ENCODE results near the gene IKZF1.

Gene IKZF1

GRCh38 chr7:50346545-50347497 lies 42.3 kb downstream of the IKZF1 start:
- no peaks in the 10 kb centered on the region for H3K27me3 ChIP-seq (ENCODE audit: insufficient read depth, low read depth)
- no peaks in the 10 kb centered on the region for H4K20me1 ChIP-seq (ENCODE audit: insufficient read depth)
- no peak for TF ChIP-seq CTCF (conservative IDR thresholded peaks at IDR 0.05; ENCODE audit: low read depth, low read length)
- no peak overlapping the region for H2AFZ ChIP-seq (ENCODE audit: low read depth)
- peaks cover 13% of the 10 kb centered on the region for H3K4me1 ChIP-seq (ENCODE audit: low read depth, poor library complexity, severe bottlenecking)
- no peaks in the 10 kb centered on the region for H3K36me3 ChIP-seq (ENCODE audit: insufficient read depth)
- no peak overlapping the region for H3K9ac ChIP-seq
- peaks cover 4% of the 10 kb centered on the region; the same call in 1 of the 2 replicates for H3K79me2 ChIP-seq (ENCODE audit: insufficient read depth, low read depth)
- no peak overlapping the region for H3K4me3 ChIP-seq (IDR thresholded peaks at IDR 0.05; ENCODE audit: insufficient read depth, low read depth, low read length)
- no peak overlapping the region for H3K4me2 ChIP-seq
- no peak overlapping the region for H3K27ac ChIP-seq

- no peaks in the 10 kb centered on the region for H3K36me3 ChIP-seq (ENCODE audit: insufficient read depth)
- TF ChIP-seq CTCF (conservative IDR thresholded peaks at IDR 0.05; ENCODE audit: low read depth, low read length) = no peak
These were observed 43.2 kb downstream of the IKZF1 start for GRCh38 chr7:50347693-50348092.

GRCh38 chr7:50348469-50349162 lies 44.1 kb downstream of the IKZF1 start:
- no peaks in the 10 kb centered on the region for H3K27me3 ChIP-seq (ENCODE audit: insufficient read depth, low read depth)
- H3K36me3 ChIP-seq (ENCODE audit: insufficient read depth) = no peaks in the 10 kb centered on the region
- H3K4me1 ChIP-seq (ENCODE audit: low read depth, poor library complexity, severe bottlenecking) = peaks cover 26% of the 10 kb centered on the region
- H3K4me2 ChIP-seq = no peak overlapping the region
- H3K4me3 ChIP-seq (IDR thresholded peaks at IDR 0.05; ENCODE audit: insufficient read depth, low read depth, low read length) = no peak overlapping the region
- no peak overlapping the region for H3K27ac ChIP-seq
- H3K79me2 ChIP-seq (ENCODE audit: insufficient read depth, low read depth) = peaks cover 4% of the 10 kb centered on the region; the same call in 1 of the 2 replicates
- no peak overlapping the region for H3K9ac ChIP-seq
- TF ChIP-seq CTCF (conservative IDR thresholded peaks at IDR 0.05; ENCODE audit: low read depth, low read length) = no peak
- no peak overlapping the region for H2AFZ ChIP-seq (ENCODE audit: low read depth)
- no peaks in the 10 kb centered on the region for H4K20me1 ChIP-seq (ENCODE audit: insufficient read depth)

More at GRCh38 chr7:50347693-50348092, 43.2 kb downstream of the IKZF1 start:
- H3K27me3 ChIP-seq (ENCODE audit: insufficient read depth, low read depth) = no peaks in the 10 kb centered on the region
- no peak overlapping the region for H3K4me2 ChIP-seq
- H3K79me2 ChIP-seq (ENCODE audit: insufficient read depth, low read depth) = peaks cover 4% of the 10 kb centered on the region; the same call in 1 of the 2 replicates
- H4K20me1 ChIP-seq (ENCODE audit: insufficient read depth) = no peaks in the 10 kb centered on the region
- H3K27ac ChIP-seq = no peak overlapping the region
- H3K9ac ChIP-seq = no peak overlapping the region
- no peak overlapping the region for H2AFZ ChIP-seq (ENCODE audit: low read depth)
- H3K4me1 ChIP-seq (ENCODE audit: low read depth, poor library complexity, severe bottlenecking) = peaks cover 21% of the 10 kb centered on the region
- H3K4me3 ChIP-seq (IDR thresholded peaks at IDR 0.05; ENCODE audit: insufficient read depth, low read depth, low read length) = no peak overlapping the region

- H3K4me1 ChIP-seq (ENCODE audit: low read depth, poor library complexity, severe bottlenecking) = peaks cover 26% of the 10 kb centered on the region
- no peaks in the 10 kb centered on the region for H4K20me1 ChIP-seq (ENCODE audit: insufficient read depth)
- H3K27ac ChIP-seq = no peak overlapping the region
- no peak overlapping the region for H3K4me2 ChIP-seq
- no peak for TF ChIP-seq CTCF (conservative IDR thresholded peaks at IDR 0.05; ENCODE audit: low read depth, low read length)
- H3K4me3 ChIP-seq (IDR thresholded peaks at IDR 0.05; ENCODE audit: insufficient read depth, low read depth, low read length) = no peak overlapping the region
- no peak overlapping the region for H3K9ac ChIP-seq
- no peak overlapping the region for H2AFZ ChIP-seq (ENCODE audit: low read depth)
- H3K36me3 ChIP-seq (ENCODE audit: insufficient read depth) = no peaks in the 10 kb centered on the region
- H3K27me3 ChIP-seq (ENCODE audit: insufficient read depth, low read depth) = no peaks in the 10 kb centered on the region
- peaks cover 3% of the 10 kb centered on the region; the same call in 1 of the 2 replicates for H3K79me2 ChIP-seq (ENCODE audit: insufficient read depth, low read depth)
These were observed 44.9 kb downstream of the IKZF1 start for GRCh38 chr7:50349399-50349798.
